ENCODE measurements around the gene ABLIM2.

Gene ABLIM2

DNA sequence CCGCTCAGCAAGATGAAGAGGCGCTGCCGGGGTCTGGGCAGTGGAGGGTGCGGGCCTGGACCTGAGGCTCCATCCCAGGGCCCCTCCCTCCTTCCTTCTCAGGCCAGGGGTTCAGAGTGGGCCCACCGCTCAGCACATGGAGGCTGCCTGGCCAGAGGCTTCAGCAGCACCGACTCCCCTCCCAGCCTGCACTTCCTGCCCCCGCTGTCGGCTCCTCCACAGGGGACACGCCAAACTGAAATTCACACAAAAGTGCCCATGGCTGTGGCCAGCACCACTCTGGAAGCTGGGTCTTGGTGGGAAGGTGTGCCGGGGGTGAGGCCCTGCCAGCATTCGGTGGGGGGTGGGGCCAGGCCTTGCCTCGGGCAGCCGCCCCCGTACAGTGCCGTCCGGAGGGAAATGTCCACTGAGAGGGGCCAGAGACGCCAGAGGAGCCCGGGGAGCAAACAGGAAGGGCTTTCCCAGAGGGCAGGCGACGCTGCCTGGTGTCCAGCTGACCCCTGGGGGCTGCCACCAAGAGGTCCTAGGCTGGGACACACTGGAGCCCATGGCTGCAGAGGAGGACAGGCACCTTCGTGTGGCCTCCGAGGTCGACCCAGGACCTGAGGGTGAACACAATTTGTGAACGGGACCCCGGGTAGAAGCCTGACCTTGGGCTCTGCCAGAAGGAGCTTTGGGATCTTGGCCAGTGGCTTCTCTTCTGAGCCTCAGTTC, 134.4 kb downstream of the ABLIM2 start:
- no peak for DNase-seq (ENCODE audit: low spot score)

DNA sequence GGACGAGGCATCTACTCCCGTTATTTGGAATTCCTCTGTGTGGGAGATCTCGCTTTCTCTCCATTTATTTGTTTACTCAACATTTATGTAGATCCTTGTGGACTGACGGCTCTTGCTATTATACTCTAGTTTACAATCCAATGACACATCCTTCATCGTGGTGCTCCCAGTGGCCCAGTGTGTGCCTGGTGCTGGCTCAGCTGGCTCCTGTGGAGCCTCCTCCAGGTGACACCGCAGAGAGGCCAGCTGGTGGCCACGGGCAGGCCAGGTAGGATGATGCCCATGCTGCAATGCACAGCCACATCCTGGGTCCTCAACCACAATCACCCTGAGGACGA, 134.9 kb downstream of the ABLIM2 start:
- no peak for DNase-seq (ENCODE audit: low spot score)

DNA sequence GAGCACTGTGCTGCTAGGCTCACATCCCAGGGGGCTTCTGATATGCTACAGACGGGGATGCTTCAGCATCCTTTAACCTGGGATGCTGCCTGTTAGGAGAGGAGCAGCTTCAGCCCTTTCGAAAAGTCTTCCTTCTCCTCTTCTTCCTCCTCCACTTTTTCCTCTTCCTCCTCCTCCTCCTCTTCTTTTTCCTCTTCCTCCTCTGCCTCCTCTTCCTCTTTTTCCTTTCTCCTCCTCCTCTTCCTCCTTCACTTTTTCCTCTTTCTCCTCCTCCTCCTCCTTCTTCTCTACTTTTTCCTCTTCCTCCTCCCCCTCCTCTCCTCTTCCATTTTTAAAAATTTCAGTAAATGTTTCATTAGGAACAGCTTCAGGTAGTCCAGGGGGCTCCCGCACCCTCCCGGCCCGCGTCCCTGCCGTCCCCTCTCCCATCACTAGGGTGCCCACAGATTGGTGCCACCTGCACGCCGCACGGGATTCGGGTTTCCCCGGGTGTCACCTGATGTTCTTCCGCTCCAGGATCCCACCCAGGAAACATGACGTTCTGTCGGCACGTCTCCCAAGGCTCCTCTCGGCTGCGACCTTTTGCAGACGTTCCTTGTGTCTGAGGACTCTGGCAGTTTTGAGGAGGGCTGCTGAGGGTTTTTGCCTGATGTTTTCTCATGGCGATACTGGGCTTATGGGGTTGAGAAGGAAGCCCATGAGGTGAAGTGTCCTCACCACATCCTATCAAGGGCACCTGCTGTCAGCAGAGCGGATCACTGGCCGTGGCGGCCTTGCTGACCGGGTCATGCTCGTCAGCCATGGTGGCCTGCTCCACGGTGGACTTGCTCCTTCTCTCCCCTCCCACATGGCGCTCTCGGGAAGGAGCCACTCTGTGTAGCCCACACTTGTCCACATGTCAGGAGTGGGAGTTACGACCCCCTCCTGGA, 135.6 kb downstream of the ABLIM2 start:
- DNase-seq (ENCODE audit: low spot score): no peak

DNA sequence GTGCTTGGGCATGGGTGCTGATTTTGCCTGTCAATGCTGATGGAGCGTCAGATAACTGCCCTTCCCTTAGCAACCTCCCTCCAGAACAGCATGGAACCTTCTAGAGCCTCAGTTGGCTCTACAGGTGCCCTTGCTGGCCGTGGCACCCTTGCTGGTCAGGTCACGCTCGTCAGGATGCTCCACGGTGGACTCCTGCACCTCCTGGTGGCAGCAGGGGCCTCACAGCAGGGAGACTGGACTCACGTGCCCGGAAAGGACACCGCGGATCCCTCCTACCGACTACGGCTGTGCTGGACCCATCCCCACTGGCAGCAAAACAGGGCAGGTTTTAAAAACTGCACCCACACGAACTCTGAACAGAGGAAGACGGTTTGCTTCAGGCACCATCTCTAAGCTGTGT, 136.8 kb downstream of the ABLIM2 start:
- no peak for DNase-seq (ENCODE audit: low spot score)

DNA sequence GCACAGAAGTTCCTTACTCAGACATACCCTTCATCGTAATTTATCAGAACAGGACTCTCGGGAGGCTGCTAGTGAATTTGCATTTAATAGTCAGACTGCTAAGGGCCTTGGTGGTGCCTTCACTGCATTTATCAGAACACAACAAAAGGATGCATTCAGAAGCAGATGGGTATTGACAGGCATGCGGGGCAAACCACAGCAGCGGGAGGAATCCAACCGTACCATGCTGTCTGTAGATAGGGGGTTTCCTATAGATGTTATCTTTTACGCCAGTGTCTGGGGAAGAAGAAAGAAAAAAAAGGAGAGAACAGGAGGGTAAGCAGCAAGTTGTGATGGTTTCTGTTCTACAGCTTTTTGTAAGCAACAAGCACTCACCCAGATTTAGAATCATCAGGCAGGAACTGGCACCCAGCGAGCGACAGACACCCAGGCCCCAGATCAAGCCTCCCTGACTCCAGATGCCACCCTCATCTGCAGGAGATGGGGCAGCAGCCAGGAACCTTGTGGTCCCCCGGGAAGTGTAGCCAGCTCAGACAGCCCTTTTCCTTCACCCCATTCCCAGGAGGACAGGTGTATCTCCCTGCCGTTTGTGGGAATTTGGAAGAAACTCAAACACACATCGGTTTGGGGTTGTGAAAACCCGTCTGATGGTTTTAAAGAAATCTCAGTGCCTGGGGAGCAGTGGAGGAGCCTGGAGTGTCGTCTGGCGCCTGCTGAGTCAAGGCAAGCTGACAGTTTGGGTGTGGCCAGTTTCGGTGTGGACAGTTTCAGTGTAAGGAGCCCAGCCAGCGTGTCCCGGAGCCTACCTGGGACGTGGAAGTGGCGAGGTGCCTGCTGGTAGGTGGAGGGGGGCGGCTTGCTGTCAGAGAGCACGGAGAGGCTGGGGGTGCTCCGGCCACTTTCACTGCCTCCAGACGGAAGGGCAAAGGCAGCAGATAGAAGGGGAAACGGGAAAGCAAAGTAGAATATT, 138.9 kb downstream of the ABLIM2 start:
- no peak for DNase-seq (ENCODE audit: low spot score)

DNA sequence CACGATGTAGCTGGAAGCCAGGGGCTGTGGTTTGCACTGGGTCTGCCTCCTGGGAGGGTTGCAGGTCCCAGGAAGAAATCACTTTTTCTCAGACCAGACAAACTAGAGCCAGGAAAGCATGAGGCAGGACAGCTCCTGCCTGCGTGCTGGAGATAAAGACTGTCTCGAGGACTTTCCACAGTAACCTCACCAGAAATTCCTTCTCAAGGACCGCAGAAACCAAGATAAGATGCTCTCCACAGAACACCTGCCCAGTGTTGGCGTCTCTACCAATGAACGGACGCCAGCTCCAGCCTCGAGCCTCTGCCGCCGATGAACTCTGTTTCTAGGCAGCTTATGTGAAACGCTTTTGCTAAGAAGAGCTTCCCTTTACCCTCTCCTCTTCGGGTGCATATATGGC, 142.1 kb downstream of the ABLIM2 start:
- no peak for DNase-seq (ENCODE audit: low spot score)

DNA sequence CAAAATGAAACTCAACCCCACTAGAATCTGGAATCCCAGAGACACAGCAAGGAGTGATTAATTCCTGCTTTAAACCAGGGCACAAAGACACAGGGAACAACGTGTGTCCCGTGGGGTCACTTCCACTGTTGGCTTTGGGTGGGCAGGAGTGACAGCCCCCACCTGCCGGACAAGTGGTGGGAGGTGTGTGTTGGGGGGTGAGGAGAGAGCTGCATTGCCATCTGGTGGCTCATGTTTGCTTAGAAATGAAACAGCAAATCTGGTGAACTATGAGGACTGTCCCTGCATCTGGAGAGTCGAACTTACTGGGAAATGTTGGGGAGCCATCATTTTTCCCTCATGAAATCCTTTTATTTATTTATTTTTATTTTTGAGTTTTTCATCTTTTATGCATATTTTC, 143.1 kb downstream of the ABLIM2 start:
- DNase-seq (ENCODE audit: low spot score): no peak

DNA sequence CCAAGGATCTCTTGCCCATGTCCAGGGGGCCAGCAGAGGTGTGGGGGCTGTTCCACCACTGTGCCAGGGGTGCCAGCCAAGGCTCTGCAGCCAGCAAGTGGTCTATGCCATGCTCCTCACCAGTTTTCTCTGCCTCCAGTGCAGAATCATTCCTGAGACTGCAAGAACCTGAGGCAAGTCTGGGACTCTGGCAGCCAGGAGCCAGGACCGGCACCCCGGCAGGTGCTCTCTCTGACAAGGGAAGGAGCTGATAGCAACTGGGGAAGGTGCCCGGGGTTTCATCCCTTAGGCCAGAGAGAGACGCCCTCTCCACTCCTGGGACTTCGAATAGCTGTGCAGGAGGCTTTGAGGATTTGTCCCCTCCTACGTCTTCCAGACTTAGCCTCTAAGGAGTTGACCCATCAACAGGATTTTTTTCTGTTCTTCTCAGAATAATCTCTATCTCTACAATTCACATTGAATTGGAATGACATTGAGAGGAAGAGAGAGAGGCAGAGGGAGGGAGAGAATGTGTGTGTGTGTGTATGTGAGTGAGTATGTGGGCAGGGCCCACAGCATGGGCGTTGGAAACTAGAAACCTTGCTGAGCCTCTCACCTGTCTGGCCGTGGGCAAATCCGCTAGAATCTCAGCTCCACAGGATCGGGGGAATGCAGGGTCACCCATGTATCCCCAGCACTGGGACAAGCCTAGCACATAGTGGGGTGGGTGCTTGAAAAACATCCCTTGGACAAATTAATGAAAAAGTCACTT, 144.5 kb downstream of the ABLIM2 start:
- DNase-seq (ENCODE audit: low spot score): no peak

DNA sequence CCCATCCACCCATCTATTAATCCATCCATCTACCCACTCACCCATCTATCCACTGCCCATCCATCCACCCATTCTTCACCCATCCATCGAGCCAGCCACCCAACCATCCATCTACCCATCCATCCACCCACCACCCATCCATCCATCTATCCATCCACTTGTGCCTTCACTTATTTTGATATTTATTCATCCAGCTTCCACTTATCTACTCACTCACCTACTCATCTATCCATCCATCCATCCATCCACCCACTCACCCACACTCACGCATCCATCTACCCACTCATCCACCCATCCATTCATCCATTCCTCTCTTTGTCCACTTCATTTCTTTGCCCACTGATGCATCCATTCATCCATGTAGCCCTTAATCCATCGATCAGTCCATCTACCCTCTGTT, 146.1 kb downstream of the ABLIM2 start:
- DNase-seq (ENCODE audit: low spot score): no peak

DNA sequence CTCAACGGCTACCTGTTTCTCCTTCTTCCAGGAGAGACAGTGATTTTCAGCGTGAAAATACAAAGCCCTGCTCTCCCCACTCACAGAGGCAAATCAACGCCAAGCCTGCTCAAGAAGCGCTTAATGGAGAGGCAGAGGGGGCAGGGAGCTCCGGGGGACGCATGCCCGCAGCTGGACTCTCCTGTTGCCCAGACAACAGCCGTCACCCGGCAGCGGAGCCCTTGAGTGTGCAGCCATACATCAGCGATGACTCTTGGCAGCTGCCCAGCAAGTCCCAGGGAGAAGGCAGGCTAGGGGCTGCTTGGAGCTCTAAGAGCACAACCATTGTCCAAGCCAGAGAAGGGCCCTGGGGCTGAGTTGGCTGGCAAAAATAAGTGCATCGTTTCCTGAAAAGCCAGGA, 148.0 kb downstream of the ABLIM2 start:
- no peak for DNase-seq (ENCODE audit: low spot score)

DNA sequence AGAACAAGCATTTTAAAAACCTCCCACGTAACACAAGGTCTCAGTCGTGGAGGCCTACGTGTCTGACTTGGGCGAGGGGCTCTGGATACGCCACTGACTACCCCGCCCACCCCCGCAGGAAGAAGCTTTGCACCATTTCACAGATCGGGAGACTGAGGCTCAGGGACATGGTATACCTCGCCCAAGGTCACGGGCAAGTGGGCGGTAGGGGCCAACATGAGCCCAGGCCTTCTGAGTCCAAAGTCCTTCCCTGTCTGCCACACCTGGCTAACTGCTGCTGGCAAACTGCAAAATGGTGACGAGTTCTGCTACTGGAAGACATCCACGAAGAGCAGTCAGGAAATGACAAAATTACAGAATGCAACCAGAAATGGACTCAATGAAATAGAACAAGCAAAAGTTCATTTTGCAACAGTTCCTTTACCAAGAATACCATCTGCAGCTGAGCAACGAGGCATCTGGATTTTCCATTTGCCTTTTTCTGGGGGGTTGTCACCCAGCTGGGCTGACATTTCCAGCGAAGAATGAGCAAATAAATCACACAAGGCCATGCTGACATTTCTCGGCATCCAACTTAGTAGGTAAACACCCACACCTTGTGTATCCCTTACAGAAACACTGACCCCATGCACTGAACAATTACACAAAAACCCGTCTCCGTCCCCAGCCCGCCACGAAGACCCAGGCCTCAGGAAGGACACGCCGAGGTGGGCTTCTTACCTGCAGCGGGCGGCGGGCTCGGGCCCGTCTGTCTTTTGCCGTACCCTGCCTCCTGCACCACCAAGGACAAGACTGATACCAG, 148.7 kb downstream of the ABLIM2 start:
- DNase-seq (ENCODE audit: low spot score): no peak

DNA sequence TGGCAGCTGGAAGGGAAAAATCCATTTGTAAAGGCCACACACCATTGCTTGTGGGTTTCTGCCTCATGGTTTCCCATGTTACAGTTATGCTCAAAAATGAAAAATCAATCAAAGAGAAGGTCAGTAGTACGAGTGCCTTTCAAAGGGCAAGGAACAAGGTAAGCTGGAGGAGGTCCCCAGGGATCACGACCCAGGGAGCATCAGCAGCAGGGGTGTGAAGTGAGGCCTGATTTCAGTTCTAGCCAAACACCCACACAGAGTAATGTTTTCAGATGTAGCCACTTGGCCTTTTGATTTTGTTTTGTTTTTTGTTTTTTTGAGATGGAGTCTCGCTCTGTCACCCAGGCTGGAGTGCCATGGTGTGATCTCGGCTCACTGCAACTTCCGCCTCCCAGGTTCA, 149.5 kb downstream of the ABLIM2 start:
- no peak for DNase-seq (ENCODE audit: low spot score)

DNA sequence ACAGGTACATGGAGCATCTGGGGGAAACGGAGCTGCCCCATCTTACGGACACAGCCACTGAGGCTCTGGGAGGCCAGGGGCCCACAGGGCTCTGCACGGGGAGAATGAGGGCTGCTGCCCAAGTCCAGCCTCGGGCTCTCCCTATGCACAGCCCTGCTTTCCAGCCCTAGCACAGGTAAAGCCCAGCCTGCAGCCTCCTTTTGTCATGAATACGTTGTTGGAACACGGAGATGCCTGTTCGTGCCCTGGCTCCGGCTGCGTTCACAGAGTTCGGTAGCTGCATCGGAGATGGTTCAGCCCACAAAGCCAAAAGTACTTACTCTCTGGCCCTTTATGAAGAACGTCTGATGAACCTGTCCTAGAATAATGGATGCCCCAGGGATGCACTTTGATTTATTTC, 150.2 kb downstream of the ABLIM2 start:
- no peak for DNase-seq (ENCODE audit: low spot score)

DNA sequence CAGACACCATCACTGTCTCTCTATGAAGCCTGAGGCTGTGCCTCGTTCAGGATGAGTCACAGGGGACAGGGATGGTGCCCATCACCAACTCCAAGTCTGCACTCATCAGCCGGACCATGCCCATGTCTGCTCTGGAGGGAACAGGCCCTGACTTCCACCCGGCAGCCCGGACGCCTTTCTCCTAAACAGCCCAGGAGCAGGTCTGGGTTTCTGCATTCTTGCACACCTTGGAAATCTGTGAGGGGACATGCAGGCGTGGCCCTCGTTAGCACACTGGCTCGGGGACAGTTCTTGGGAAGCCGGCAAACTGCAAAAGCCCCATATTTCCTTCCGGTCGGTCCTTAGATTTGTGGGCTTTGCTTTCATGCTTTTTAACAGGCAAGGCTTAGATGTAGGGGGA, 151.0 kb downstream of the ABLIM2 start:
- DNase-seq (ENCODE audit: low spot score): no peak

DNA sequence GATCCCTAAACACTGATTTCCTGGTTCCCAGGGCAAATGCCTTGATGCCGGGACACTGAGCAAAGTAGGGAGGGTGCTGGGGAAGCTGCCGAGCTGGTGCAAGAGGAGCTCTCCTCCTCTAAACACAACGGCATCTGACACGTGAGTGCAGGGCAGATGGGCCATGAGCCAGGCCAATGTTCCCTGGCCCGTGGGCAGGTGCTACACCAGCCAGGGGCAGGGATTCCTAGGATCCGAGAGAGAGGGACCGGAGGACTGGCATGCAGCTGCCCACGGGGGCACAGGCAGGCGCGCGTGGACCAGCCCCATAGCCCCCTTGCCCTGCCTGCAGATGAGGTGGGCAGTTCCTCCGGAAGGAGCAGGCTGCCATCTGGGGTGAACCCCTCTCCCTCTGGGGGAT, 152.1 kb downstream of the ABLIM2 start:
- DNase-seq (ENCODE audit: low spot score): no peak

DNA sequence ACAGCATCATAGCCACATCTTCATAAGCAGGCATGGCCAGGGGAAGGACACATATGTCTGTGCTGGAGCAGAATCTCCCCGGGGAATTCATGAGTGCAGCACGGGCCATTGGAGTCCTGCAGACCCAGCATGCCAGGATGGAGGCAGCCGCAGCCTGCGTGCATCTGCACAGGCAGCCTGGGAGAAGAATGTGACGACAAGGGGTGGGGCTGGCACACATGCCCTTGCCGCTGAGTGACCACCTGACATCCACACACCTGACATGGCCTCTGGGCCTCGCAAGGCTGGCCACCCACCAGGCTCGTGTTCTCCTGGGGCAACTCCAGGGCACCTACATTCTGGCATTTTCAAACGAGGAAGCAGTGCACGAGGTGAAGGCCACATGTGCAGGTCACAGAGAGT, 152.8 kb downstream of the ABLIM2 start:
- no peak for DNase-seq (ENCODE audit: low spot score)

DNA sequence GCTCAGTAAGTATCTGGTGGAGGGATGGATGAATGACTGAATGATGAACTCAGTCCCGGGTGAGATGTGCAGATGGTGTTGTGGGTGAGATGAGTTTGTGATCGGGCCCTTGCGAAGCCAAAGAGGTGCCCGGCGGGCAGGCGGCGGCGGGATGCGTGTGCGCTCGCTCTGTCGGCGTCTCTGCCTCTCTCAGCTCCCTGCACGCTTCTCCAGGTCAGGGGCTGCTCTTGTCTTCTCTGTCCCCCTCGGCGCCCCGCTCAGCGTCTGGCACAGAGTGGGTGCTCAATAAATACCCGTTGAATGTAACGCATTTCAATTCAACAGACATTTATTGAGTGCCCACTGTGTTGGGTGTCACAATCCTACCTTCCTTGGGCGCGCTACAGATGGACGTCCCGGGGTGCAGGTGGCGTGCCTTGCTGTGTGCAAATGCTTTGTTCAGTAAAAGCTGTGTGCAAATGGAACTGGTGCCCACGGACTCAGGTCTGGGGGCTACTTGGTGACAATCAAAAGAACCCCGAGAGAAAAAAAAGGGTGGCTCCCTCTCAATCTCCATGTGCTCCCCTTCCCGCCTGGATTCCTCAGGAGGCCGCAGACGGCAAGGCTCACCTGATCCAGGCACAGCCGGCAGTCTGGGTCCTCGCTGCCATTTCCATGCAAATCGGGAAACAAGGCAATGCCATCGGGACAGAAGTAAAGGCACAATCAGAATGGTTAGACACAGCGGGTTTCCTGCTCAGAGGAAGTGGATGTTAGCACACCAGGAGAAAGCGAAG, 153.4 kb downstream of the ABLIM2 start:
- DNase-seq (ENCODE audit: low spot score): no peak

DNA sequence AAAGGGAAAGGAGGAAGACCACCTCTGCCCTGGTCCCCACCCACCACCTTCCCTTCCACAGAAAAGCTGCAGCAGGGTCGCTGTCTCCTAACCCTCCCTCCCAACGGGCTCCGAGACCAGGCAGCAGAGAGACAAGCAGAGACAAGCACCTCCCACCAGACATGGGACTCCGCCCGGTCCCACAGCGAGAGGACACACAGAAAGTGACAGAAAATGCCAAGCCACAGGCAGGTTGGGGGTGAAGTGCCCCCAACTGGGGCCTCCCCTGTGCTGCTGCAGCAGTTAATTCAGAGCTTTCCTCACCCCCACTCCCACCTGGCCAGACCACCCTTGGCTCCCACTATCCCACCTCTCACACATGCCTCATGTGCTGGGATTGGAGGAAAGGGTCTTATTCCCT, 154.5 kb downstream of the ABLIM2 start:
- DNase-seq (ENCODE audit: low spot score): no peak

DNA sequence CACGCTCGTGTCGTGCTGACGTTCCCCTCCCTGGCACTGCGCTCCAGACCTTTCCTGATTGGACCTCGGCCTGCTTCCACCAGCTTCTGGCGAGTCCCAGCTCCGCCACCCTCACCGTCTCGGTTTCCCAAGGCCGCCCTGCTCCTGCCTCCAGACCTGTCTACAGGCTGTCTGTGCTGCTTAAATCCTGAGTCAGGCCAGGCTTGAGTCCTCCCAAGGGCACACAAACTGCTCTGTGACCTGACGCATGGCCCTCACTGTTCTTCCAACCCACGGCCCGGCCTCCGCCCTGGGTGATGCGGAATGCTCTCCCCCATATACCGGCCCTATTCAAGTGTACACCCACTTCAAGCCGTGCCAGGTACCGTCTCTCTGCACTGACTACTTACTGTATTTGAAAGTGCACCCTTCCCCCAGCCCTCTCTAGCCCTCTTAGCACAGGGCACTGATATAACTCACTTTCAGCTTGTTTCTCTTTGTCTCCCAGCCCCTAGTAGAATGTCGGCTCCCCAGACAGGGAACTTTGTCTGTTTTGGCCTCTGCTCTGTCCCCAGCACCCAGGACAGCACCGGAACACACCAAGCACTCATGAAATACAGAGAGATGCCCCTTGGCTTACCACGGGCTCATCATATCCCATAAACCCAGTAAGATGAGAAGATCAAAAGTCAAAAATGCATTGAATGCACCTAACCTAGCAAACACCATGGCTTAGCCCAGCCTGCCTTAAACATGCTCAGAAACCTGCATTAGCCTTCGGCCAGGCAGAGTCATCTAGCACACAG, 155.9 kb downstream of the ABLIM2 start:
- no peak for DNase-seq (ENCODE audit: low spot score)

Data from CD4-positive, alpha-beta T cell treated with Interleukin-15 for 4 hours (primary cell).